ENCODE results near the gene CCSER1. TPM values are rescaled to one million over a fixed set of nuclear protein-coding genes. Genes with fewer than 3 reads are reported as not detected.

Gene CCSER1
- polyA plus RNA-seq, 3 donors: 0.09 to 0.75 (median 0.13) TPM

- no peak for TF ChIP-seq CTCF (IDR thresholded peaks at IDR 0.05)
- peaks cover 8 to 24% (median 17%) of the 10 kb centered on the region in 7 donors for H3K9me3 Mint-ChIP-seq
- H3K9me3 ChIP-seq (replicated peaks in 1 of 2; ENCODE audit: control insufficient read depth in 1 of 2, insufficient read depth in 1 of 2, low read length in 2 of 2): peaks cover 14 to 25% of the 10 kb centered on the region in 2 donors
- peaks cover 0 to 1% (median 0%) of the 10 kb centered on the region in 3 donors for H3K27me3 Mint-ChIP-seq (ENCODE audit: low read depth in 3 of 3)
- H3K27me3 ChIP-seq (ENCODE audit: control insufficient read depth in 2 of 2, insufficient read depth in 2 of 2, low read length in 2 of 2): no peaks in the 10 kb centered on the region
- H3K9ac ChIP-seq (ENCODE audit: insufficient read depth, low read length, poor library complexity, severe bottlenecking): no peak overlapping the region
- H2AFZ ChIP-seq (ENCODE audit: insufficient read depth, low read depth, low read length, poor library complexity, severe bottlenecking): no peak overlapping the region
- intact Hi-C loops (cut with micrococcal nuclease): no loop called here
- no peaks in the 10 kb centered on the region for H3K79me2 ChIP-seq (ENCODE audit: insufficient read depth, low read length)
- WGBS (ENCODE audit: insufficient coverage): 100% methylated on average over 1 of the region's 1 CpG
- H3K4me3 ChIP-seq (replicated peaks in 1 of 3; ENCODE audit: low read depth in 2 of 3, low read length in 3 of 3): no peak overlapping the region
- no peak overlapping the region for H3K4me2 ChIP-seq (replicated peaks; ENCODE audit: extremely low read depth, low read length, poor library complexity, severe bottlenecking)
- H3K27ac ChIP-seq (ENCODE audit: low read depth in 1 of 2, low read length in 2 of 2): no peak overlapping the region
- DNase-seq: no peak
- H3K27ac Mint-ChIP-seq: no peak overlapping the region
- H3K4me3 Mint-ChIP-seq: no peak overlapping the region
- H3K36me3 Mint-ChIP-seq: no peaks in the 10 kb centered on the region
- H3K4me1 ChIP-seq (ENCODE audit: control insufficient read depth in 1 of 2, insufficient read depth in 2 of 2, low read length in 2 of 2): no peaks in the 10 kb centered on the region
- H4K20me1 ChIP-seq (ENCODE audit: insufficient read depth, low read length): no peaks in the 10 kb centered on the region
- no peaks in the 10 kb centered on the region for H3K36me3 ChIP-seq (replicated peaks in 1 of 2; ENCODE audit: control insufficient read depth in 1 of 2, insufficient read depth in 2 of 2, low read length in 2 of 2)
- H3K4me1 Mint-ChIP-seq: no peaks in the 10 kb centered on the region
These were observed 1309.4 kb downstream of the CCSER1 start for GRCh38 chr4:91436556-91436955.

GRCh38 chr4:91447168-91447567 lies 1320.0 kb downstream of the CCSER1 start:
- no peak overlapping the region for H3K27ac ChIP-seq (ENCODE audit: low read depth in 1 of 2, low read length in 2 of 2)
- no peaks in the 10 kb centered on the region for H3K4me1 ChIP-seq (ENCODE audit: control insufficient read depth in 1 of 2, insufficient read depth in 2 of 2, low read length in 2 of 2)
- Mint-ChIP-seq H3K4me1 (no peaks in the 10 kb centered on the region), H3K27ac (no peak overlapping the region), H3K4me3 (no peak overlapping the region), H3K9me3 (peaks cover 0 to 13% (median 3%) of the 10 kb centered on the region in 7 donors), H3K36me3 (no peaks in the 10 kb centered on the region), H3K27me3 (ENCODE audit: low read depth in 3 of 3) (peaks cover 0 to 2% (median 0%) of the 10 kb centered on the region in 3 donors)
- no peaks in the 10 kb centered on the region for H3K36me3 ChIP-seq (replicated peaks in 1 of 2; ENCODE audit: control insufficient read depth in 1 of 2, insufficient read depth in 2 of 2, low read length in 2 of 2)
- no peak overlapping the region for H2AFZ ChIP-seq (ENCODE audit: insufficient read depth, low read depth, low read length, poor library complexity, severe bottlenecking)
- no CpG with 5 or more reads among the region's 1 CpG for WGBS (ENCODE audit: insufficient coverage)
- no peak overlapping the region for H3K4me3 ChIP-seq (replicated peaks in 1 of 3; ENCODE audit: low read depth in 2 of 3, low read length in 3 of 3)
- no peak for DNase-seq
- intact Hi-C loops (cut with micrococcal nuclease): no loop called here
- no peaks in the 10 kb centered on the region for H3K27me3 ChIP-seq (ENCODE audit: control insufficient read depth in 2 of 2, insufficient read depth in 2 of 2, low read length in 2 of 2)
- no peaks in the 10 kb centered on the region for H4K20me1 ChIP-seq (ENCODE audit: insufficient read depth, low read length)
- no peaks in the 10 kb centered on the region for H3K79me2 ChIP-seq (ENCODE audit: insufficient read depth, low read length)
- H3K9me3 ChIP-seq (replicated peaks in 1 of 2; ENCODE audit: control insufficient read depth in 1 of 2, insufficient read depth in 1 of 2, low read length in 2 of 2): peaks cover 0 to 3% of the 10 kb centered on the region in 2 donors
- no peak for TF ChIP-seq CTCF (IDR thresholded peaks at IDR 0.05)
- H3K4me2 ChIP-seq (replicated peaks; ENCODE audit: extremely low read depth, low read length, poor library complexity, severe bottlenecking): no peak overlapping the region
- H3K9ac ChIP-seq (ENCODE audit: insufficient read depth, low read length, poor library complexity, severe bottlenecking): no peak overlapping the region

Data from CD14-positive monocyte (primary cell).